ENCODE measurements around the gene HEXIM1.

GRCh38 chr17:45123076-45123770, 25.1 kb upstream of the HEXIM1 start:
- TF ChIP-seq EZH2 (IDR thresholded peaks at IDR 0.05) (no peak), POLR2AphosphoS5 (IDR thresholded peaks at IDR 0.05; ENCODE audit: borderline replicate concordance, low read depth, low read length) (no peak)
